GM18520 (cell line): ENCODE data around the gene TBKBP1.

ENCODE experiments used
- ATAC-seq: cut with Tn5 transposase; IDR thresholded peaks from one replicate; pipeline ENCODE4 v1.9.1; 2021; ENCODE audit not compliant: unreplicated experiment

Gene TBKBP1

DNA sequence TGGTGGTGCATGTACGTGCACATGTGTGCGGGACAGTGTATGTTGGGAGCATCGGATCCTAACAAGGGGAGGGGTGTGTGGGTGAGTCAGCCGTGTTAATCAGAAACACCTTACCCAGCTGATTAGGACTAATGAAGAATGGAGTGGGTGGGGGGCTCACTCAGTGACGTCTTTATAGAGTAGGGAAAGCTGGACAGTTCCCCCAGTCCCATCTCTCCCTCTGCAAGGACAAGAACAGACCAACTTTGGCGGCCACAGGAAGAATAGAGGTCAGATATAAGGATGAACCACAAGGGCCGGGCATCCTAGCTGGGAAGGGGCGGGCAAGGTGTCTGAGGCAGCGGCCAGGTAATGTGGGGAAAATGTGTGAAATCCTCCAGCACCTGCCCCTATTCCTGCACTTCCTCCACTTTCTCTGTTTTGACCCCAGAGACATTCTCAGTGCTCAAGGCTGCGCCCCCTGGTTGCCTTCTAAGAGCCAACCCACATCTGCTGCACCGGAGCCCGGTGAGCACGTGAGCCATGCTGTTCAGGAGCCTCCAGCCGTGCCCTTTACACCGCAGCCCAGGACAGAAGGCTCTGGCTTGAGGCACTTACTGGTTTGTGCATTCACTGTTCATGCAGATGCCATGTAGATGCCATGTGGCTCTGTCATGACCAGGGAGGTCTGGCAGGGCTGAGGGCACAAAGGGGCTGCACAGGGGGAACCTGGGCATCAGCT, 20.2 kb downstream of the TBKBP1 start:
- no peak for ATAC-seq

- ATAC-seq = no peak
Observed at GRCh38 chr17:47714773-47715396, 20.9 kb downstream of the TBKBP1 start.

DNA sequence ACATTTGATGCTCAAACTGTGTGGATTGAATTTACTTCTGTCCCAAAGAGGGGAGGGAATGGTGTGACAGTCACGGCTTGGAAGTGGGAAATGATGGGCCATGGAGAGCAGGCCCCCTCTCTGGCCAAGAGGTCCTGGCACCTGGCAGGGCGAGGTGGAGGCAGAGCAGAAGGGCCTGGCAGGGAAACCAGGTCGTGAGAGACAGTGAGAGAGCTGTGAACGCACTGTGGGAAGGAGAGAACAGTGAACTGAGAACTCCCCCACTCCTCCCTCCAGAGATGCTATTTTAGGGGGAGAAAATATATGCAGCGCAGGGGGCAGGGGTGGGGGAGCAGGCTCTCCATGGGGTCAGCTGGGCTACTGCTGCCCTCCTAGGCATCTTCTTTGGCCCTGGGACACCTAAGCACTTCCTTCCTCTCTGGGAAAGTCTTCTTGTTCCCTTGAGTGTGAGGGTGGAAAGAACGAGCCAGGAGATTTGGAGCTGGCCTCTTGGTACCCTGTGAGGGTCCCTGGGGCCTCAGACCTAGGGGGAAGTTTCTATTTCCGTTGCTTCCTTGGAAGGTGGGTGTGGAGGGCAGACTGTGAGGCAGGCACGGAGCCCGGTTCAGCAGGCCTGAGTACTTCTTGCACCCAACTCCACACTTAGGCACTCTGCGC, 21.8 kb downstream of the TBKBP1 start:
- no peak for ATAC-seq

DNA sequence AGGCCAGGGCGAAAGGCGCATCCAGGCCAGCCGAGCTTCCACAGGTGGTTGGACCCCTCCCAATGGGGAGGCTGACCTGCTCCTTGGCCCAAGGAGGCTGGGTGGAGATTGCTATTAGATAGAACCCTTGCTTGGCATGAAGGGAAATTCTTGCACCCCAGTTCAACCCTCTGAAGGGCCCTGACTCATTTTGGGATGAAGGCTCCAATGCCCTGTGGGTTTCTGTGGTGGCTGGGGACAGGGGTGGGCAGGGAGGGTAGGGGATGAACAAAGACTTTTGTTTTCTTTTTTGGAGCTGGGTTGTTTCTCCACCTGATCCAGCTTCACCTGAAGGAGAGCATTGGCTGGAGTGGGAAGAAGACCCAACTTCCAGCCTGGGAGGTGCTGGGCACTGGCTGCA, 22.4 kb downstream of the TBKBP1 start:
- no peak for ATAC-seq

DNA sequence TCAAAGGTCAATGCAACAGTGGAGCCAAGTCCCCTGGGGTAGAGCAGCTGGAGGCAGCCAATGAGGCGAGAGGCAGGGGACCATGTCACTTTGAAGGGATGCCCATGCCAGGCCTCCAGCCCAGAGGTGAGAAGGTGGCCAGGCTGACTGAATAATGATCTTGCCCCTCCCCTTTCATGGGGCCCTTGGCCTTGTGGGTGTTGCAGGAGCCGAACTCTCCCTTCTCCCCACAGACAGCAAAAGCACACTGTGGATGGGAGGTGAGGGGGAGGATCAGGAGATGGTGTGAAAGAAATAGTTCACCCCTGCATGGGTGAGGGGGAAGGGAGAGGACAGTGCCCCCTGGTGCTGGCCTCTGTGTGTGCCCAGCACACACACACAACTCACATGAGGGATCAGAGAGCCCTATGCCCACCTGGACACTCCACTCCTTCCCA, 23.3 kb downstream of the TBKBP1 start:
- no peak for ATAC-seq

DNA sequence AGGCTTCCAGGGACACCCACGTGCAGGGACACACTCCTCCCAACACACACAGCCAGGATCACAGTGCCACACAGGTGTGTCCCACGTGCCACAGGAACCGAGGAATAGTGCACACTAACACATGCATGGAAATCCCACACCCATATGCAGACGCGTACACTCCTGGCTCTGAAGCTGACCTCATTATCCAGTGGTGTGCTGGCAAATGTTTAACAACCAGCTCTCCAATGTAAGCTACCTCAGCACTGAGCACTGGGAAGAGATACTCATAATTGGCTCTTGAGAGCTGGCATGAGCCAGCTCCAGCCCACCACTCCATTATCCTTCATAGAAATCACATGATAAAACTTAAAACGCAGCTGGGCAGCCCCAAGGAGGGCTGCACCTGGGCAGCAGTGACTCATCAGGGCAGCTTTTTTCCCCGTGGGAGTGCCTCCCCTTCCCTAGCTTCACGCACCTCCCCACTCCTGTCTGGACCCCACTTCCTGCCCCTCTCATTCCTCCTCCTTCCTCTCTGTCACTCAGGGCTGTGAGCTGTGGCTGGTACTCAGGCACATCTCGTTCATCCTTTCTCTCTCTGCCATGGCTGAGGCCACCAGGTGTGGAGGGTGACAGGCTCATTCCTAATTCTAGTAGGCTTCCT, 24.1 kb downstream of the TBKBP1 start:
- no peak for ATAC-seq

GRCh38 chr17:47718634-47719405, 24.9 kb downstream of the TBKBP1 start:
- ATAC-seq = no peak

DNA sequence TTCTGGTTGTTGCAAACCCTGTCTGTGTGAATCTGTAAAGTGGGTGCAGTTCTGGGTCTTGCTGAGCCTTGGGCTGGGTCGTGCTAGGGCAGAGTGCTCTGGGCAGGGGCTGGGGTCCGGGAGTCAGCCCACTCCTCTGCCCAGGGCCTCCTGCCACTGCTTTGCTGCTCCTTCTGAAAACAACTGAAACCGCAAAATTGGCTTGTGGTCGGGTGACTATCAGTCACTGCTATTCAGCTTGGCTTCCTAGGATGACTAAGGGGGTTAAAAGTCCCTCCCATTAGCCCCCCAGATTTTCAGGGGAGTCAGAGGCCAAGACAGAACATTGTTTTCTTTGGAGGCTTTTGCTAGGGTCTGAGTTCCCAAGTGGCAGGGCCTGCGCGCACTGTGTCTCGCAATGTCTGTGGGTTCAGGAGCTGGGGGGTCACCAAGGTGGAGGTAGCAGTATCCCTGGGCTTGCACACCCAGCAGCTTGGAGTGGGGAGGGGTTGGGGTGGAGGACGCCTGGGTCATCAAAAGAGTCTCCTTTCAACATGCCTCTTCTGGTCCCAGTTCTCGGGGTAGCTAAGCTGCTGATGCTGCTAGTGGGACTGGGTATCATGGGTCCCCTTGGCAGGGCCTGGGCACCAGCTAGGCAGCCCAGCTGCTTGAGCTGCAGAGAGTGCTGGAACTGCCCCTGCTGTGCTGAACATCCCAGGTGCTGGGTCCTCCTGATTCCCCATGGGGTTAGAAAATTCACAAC, 25.6 kb downstream of the TBKBP1 start:
- no peak for ATAC-seq

DNA sequence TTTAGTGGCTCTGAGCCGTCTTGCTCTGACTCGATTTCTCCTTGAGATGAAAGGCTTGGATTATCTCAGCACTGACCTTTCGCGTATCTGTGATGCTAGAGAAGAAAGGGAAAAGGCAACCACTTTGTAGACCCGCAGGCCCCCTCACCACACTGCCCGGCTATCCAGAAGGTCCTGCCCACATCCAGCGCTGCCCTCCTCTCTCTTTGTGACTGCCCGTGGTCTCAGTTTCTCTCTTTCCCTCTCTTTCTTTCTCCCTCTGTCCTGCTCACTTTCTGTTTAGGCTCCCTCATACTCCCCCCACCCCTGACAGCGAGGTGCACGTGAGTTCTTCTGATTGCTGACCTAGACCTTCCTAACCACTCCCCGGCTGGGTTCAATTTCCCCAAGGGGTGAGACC, 26.2 kb downstream of the TBKBP1 start:
- no peak for ATAC-seq

DNA sequence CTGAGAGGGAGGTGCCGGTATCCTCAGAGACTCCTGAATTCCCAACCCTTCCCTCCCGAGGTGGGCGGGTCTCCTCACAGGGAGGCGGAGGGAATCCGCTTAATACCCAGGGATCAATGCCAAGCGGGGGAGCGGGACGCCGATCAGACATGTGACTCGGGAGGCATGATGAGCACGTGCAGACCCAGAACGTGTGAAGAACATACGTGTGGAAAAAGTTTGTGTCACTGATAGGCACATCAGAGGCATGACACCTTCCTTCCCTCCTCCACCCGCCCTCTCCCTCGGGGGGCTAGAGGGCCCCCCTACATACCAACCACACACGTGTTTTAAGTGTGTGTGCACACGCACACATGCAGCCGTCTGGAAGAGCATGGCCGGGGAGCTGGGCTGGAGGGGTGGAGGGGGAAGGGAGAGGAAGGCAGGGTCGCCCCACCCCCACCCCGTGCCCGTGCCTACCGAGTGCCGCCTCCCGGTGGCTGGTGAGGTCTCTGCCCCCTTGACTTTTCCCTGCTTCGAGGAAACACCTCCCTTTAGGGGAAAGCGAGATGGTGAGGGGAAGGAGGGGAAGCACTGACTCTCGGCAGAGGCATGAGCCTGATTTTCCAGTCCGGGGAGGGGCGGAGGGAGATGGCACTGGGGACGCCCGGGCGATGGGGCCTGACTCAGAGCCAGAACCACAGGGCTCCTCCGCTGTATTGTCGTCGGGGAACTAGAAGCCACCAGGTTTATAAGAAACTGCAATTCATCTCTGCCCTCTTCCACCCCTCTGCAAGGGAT, 27.0 kb downstream of the TBKBP1 start:
- ATAC-seq = no peak

- no peak for ATAC-seq
Observed at GRCh38 chr17:47721725-47722124, 27.8 kb downstream of the TBKBP1 start.

DNA sequence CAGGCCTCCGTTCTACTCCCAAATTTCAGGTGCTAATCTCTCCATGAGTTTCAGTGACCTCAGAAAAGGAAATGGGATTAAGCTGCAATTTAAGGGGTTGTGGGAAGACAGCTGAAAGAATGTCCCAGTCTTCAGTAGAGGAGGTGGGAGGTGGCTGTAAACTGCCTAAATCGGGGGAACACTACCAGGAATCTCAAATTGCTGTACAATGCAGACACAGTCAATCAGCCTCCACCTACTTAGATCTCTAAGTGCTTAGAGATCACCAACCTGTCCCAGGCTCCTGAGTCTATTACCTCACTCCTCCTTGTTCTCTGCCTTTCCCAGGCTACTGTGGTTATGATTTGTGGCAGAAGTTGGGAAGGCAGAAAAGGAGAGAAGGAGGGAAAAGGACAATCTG, 30.7 kb downstream of the TBKBP1 start:
- no peak for ATAC-seq

DNA sequence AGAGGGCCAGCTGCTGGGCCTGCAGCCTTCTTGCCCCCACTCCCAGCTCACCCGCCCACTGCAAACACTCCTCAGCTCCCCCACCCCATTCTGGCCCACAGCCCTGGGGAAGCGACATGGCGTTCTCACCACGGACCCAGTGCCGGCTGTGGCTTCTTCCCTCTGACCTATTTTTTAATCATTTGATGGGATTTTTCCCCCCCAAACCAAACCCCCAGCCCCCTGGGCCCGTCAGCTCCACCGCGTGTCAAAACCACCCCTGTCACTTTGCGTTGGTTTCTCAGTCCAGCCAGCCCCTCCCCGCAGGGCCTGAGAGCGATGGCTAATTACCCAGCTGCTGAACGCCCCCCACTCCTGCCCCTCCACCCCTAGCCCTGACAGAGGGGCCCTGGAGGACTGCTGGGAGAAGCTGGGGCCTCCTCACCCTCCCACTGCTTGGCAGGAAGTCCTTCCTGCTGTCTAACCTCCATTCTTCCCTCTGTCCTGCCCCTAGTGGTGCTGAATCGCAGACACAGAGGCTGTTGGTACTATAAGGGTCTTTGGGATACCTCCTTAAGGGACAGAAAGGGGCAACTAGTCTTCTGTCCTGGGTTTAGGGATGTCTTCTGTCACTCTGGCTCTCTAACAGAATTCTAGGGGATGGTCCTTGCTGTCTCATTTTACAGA, 31.6 kb downstream of the TBKBP1 start:
- no peak for ATAC-seq

DNA sequence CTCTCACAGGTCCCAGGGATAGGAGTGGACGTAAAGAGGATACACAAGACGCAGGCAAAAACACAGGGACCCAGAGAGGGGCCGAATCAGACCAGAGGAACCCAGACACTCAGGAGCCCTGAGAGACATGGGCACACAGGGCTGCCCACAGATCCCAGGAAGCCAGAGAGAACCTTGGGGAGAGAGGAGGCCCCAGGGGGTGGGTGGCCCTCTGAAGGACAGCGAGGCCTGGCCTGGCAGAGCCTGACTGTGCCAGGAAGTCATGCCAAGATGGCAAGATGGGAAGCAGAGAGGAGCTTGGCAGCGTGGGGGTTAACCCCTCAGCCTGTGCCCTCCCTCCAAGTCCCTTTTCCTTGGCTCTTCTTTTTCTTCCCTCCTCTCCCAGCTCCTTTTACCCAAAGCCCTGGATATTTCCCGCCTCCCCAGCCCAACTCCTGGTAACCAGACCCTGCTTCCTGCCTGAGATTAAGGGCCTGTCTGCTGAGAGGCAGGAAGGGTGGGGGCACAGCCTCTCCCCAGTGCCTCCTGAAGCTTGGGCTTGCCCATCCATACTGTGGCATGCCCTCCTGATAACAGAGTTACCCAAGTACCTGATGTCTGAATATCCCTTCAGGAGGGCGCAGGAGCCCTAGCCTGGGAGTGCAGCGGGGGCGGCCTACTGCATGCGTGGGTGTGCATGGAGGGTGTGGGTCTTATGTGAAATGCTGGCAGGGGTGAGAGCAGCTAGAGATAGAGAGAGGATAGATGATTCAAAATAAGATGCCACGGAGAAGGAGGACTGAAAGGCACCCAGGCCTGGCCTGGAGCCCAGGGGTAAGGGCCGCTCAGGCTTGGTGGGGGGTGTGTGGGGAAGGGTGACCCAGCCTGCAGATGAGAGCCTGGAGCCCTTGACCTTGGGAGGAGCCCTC, 33.1 kb downstream of the TBKBP1 start:
- ATAC-seq = no peak

DNA sequence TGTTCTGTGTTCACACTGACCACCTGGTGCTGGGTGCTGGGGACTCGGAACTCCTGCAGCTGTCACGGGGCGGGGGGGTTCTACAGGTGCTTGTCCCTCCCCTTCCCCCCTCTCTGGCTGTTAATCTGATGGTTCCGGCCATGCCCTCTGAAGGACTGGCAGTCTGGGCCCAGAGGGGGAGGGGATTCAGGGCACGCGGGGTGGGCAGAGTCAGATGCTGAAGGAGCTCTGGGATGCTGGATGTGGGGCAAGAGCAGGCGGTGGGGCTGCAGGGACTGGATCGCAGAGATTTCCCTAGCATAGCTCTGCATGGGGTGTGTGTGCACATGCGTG, 33.7 kb downstream of the TBKBP1 start:
- ATAC-seq = no peak

DNA sequence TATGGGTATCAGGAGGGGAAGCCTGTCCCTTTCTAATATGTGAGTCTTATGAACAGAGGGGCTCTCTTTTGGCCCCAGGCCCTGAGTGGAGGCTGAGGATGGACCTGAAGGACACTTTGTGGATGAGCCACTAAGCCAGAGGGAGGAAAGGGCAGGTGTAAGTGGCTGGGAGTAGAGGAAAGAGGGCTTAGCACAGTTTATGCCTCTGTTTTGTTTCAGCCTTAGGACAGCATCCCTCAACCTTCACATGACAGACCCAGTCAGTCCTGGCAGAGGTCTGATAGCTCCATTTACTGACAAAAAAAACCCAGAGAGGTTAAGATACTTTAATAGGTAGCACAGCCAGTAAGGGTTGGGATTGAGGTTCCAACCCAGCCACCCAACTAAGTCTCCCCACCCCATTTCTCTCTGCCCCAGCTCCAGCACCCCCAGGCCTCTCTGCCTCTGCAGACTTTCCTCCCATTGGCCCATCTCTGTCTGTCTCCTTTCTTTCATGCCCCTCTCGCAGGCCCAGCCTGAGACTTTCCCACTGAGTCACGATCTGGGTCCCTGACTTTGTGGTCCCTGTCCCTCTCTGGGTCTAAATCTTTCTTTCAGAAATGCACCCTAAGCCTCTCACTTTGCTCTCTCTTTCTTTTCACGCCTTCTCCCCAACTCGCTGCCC, 34.4 kb downstream of the TBKBP1 start:
- no peak for ATAC-seq

- no peak for ATAC-seq
Observed at GRCh38 chr17:47729476-47729875, 35.5 kb downstream of the TBKBP1 start.

DNA sequence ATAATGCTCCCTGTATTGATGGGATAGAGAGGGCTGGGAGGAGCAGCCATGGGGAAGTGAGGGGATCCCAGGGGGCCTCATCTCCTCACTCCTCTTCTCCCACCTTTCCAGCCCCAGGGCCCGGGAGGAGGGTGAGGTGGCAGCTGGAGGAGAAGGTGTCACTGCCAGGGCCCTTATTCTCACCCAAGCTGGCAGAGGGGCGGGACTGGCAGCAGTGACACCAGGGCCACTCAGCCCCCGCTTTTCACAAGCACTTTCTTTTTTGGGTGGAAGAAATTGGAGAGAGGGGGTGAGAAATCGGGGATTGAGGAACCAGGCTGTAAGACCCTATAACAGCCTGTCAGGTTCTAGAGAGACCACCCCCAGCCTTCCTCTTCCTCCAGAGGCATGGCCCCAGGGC, 36.7 kb downstream of the TBKBP1 start:
- no peak for ATAC-seq
